HL-60 (cell line): ENCODE data around the gene CD177.

Experiments used
- GABPA ChIP-seq: IDR thresholded peaks from 2 replicates; pipeline ENCODE4 v1.6.1; 2012; ENCODE audit warnings: low read depth
- TF ChIP-seq, protein P1 (sequence below): IDR thresholded peaks from one replicate; pipeline ENCODE4 v1.5.1; 2011; ENCODE audit warnings: low read length, control low read depth, inconsistent platforms; ENCODE audit not compliant: insufficient read depth

DNA sequence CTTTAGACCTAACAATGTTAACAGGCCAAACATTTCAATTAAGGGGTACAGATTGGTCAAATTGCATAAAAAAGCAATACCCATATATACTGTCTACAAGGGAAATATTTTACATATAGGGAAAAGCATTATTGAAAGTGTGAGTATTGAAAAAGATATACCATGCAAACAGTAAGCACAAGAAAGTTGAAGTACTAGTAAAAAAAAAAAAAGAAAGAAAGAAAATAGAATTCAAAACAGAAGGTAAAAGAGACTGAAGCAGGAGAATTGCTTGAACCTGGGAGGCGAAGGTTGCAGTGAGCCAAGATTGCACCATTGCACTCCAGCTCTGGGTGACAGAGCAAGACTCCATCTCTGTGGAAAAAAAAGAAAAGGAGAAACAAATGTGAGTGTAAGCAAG lies 55.9 kb downstream of the CD177 start:
- TF ChIP-seq, protein P1, sequence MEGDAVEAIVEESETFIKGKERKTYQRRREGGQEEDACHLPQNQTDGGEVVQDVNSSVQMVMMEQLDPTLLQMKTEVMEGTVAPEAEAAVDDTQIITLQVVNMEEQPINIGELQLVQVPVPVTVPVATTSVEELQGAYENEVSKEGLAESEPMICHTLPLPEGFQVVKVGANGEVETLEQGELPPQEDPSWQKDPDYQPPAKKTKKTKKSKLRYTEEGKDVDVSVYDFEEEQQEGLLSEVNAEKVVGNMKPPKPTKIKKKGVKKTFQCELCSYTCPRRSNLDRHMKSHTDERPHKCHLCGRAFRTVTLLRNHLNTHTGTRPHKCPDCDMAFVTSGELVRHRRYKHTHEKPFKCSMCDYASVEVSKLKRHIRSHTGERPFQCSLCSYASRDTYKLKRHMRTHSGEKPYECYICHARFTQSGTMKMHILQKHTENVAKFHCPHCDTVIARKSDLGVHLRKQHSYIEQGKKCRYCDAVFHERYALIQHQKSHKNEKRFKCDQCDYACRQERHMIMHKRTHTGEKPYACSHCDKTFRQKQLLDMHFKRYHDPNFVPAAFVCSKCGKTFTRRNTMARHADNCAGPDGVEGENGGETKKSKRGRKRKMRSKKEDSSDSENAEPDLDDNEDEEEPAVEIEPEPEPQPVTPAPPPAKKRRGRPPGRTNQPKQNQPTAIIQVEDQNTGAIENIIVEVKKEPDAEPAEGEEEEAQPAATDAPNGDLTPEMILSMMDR, result no peak
- TF ChIP-seq GABPA, result no peak
